Coronary artery (tissue), 2 donors: ENCODE results near the gene CREB1.

Experiments used
- DNase-seq: peaks from one replicate; pipeline ENCODE4 v3.0.0-alpha.2; 2017; ENCODE audit warnings: low spot score
- H3K27ac ChIP-seq, 2 donors: fragments of 200-600 bp; sonication (generic); one replicate each; pipeline ENCODE4 v1.5.1; 2016 to 2019
- H3K4me3 ChIP-seq: fragments of 200-600 bp; sonication (generic); 2 replicates; pipeline ENCODE4 v1.5.1; 2016; ENCODE audit warnings: mild to moderate bottlenecking, moderate library complexity
- TF ChIP-seq, protein P1 (sequence below): fragments of 200-600 bp; sonication (generic); IDR thresholded peaks from one replicate; pipeline ENCODE4 v1.5.1; 2019; ENCODE audit warnings: antibody characterized with exemption

Gene CREB1

DNA sequence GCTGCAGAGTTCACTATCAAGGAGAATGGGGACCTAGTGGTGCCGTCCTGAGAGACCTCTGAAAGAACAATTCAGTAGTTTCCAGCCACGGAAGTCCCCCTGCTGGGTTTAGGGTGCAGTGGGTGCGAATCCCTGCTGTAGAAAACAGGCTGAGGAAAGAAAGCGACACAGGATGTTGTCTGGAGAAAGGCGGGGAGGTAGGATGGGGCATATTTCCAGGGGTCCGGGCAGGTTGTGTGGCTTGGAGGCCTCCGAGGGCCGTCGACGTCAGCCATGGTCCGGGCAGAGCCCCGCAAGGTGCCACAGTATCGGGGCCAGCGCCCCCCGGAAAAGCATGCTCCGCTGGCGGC lies 807 bp upstream of the CREB1 start:
- peak overlapping the region; percentile 72 for H3K4me3 ChIP-seq

DNA sequence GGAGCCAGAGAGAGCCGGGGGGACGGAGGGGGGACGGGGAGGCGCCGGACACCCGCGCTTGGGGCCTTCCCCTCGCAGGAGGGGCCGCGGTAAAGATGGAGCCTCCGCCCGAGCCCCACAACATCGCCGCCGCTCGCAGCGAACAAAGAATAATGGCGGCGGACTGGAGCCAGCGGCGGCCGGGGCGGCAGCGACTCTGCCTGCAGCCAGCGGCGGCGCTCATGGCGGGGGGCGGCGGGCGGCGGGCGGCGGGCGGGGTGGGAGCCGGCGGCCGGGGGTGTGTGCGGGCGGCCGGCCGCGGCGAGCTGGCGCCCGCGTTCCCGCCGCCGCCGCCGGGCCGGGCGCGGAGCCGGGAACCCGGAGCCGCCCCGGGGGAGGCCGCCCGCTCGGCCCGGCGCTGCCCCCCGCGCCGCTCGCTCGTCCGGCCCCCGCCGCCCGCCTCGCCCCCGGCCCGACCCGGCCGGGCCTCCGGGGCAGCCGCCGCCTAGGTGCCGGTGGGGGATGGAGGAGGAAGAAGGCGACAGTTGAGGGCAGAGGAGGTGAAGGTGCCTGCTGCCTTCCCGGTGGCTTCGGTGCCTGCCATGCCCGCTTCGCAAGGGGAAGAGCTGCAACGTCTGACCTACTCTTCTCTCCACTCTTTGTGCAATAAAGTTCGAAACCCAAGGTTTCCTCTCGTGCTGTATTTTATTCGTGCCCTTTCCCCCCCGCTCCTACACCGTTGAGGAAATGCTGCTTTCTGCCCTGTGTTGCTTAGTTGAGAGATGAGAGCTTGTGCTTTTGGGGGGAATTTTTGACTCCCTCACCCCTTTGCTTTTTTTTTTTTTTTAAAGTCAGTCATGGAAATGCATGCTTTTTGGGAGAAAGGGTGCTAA lies 634 bp downstream of the CREB1 start:
- peak overlapping the region; percentile 72 for H3K4me3 ChIP-seq
- peak overlapping the region; percentile 92 to 99 for H3K27ac ChIP-seq
- TF ChIP-seq, protein P1, sequence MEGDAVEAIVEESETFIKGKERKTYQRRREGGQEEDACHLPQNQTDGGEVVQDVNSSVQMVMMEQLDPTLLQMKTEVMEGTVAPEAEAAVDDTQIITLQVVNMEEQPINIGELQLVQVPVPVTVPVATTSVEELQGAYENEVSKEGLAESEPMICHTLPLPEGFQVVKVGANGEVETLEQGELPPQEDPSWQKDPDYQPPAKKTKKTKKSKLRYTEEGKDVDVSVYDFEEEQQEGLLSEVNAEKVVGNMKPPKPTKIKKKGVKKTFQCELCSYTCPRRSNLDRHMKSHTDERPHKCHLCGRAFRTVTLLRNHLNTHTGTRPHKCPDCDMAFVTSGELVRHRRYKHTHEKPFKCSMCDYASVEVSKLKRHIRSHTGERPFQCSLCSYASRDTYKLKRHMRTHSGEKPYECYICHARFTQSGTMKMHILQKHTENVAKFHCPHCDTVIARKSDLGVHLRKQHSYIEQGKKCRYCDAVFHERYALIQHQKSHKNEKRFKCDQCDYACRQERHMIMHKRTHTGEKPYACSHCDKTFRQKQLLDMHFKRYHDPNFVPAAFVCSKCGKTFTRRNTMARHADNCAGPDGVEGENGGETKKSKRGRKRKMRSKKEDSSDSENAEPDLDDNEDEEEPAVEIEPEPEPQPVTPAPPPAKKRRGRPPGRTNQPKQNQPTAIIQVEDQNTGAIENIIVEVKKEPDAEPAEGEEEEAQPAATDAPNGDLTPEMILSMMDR: no peak
- DNase-seq: no peak

More for the DNA sequence above, 807 bp upstream of the CREB1 start:
- DNase-seq: peak; percentile 80
- peak overlapping the region; percentile 92 to 99 for H3K27ac ChIP-seq
- TF ChIP-seq, protein P1: no peak

DNA sequence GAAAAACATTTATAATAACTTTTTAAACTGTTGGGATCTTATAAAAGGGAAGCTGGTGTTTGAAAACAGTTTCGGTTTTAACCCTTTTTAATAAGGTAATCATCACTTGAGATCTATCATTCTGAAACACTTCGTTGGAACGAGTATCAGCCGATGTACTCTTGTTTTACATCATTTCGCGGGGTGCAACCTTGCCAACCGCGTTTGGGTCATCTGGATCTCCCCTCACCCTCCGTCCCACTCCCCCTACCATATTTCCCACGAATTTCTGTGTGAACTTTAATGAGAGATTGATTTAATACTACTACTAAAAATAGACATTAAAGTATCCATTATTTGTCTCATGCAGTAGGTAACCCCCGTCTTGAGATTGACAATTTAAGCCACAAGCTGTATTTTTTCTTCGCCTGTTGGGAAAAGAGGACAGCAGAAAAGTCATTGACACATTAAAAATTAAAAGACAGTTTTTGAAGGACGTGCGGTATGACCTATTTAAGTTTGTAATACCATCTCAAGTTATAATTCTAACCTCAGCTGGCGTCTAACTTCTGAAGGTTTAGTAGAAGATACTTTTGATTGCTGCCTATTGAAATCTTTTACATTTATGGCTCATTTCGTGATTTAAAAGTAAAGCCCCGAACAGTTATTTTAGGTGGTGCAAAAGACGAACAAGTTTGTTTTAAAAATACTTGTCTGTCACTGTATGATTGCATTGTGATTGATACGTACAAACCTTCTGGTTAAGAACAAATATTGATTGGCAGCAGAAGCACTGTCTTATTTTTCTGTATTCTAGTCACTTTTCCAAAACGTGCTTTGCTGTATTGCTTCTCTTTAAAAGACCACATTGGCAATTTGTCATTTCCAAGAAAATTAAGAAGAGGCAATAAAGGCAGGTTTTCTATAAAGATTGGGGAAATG lies 1.5 kb downstream of the CREB1 start:
- H3K4me3 ChIP-seq: peak overlapping the region; percentile 72
- TF ChIP-seq, protein P1: no peak
- peak overlapping the region; percentile 90 to 99 for H3K27ac ChIP-seq
- DNase-seq: no peak

DNA sequence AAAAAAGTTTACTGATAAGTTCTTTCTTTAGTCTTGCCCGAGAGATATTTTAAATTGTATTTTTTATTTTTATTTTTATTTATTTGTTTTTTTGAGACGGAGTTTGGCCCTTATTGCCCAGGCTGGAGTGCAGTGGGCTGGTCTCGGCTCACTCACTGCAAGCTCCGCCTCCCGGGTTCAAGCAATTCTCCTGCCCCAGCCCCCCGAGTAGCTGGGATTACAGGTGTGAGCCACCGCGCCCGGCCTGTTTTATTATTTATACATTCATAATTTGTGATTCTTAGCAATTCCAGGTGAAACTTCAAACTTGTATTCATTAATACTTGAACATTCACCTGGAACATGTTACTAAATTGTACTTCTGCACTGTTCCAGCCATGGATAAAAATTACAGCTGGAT lies 2.9 kb downstream of the CREB1 start:
- no peak for DNase-seq
- H3K27ac ChIP-seq: peak overlapping the region in 1 of 2 donors; percentile 10
- TF ChIP-seq, protein P1: no peak

DNA sequence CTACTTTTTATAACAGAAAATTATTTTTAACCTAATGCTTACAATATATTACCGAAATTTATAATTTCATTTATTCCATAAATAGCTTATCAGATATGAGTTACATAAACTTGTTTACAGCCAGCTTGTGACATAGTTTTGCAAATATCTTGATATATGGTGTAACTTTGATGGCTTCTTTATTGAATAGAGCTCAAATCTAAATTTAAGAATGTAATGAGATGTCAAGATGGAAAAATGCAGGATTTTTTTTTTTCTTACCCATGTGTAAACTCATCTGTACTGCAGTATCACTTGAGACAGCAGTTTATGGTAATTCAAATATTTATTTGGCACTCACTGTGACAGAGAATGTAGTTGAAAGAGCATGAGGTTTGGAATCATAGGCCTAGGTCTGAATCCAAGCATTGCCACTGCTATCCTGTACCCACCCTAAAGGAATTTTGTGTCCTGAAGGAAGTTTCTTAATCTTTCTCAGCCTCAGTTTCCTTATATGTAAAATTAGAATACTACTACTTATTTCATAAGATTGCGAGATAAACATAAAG lies 3.8 kb downstream of the CREB1 start:
- peak overlapping the region in 1 of 2 donors; percentile 10 for H3K27ac ChIP-seq
- no peak overlapping the region for H3K4me3 ChIP-seq
- DNase-seq: no peak
- TF ChIP-seq, protein P1: no peak

More for the DNA sequence above, 2.9 kb downstream of the CREB1 start:
- no peak overlapping the region for H3K4me3 ChIP-seq

DNA sequence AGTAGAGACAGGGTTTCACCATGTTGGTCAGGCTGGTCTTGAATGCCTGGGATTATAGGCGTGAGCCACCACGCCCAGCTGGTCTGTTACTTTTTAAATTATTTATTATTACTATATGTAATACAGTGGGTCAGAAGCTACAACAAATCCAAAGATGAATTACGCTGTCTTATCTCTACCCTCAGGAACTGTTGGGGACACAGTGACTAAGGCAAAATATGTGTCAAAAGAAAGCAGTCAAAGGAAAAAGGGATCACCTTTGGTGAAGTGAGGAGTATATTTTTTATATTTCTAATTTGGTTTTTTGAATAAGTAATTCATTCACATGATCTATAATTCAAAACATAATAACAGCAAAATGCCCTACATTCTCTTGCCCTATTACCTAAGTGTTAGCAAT lies 4.7 kb downstream of the CREB1 start:
- no peak overlapping the region for H3K4me3 ChIP-seq
- DNase-seq: no peak
- peak overlapping the region in 1 of 2 donors; percentile 3 for H3K27ac ChIP-seq
- TF ChIP-seq, protein P1: no peak
